Activated CD4-positive, alpha-beta T cell treated with anti-CD3 and anti-CD28 coated beads for 48 hours (primary cell): ENCODE data around the gene IMMP2L.
"Not testable (repeated sequence)": the region's sequence is repeated elsewhere in the genome, so short reads cannot be mapped to it uniquely, and the experiment has no call there.

Experiments
- DNase-seq: peaks from one replicate; pipeline ENCODE4 v3.0.0-alpha.2; 2020

Gene IMMP2L

DNA sequence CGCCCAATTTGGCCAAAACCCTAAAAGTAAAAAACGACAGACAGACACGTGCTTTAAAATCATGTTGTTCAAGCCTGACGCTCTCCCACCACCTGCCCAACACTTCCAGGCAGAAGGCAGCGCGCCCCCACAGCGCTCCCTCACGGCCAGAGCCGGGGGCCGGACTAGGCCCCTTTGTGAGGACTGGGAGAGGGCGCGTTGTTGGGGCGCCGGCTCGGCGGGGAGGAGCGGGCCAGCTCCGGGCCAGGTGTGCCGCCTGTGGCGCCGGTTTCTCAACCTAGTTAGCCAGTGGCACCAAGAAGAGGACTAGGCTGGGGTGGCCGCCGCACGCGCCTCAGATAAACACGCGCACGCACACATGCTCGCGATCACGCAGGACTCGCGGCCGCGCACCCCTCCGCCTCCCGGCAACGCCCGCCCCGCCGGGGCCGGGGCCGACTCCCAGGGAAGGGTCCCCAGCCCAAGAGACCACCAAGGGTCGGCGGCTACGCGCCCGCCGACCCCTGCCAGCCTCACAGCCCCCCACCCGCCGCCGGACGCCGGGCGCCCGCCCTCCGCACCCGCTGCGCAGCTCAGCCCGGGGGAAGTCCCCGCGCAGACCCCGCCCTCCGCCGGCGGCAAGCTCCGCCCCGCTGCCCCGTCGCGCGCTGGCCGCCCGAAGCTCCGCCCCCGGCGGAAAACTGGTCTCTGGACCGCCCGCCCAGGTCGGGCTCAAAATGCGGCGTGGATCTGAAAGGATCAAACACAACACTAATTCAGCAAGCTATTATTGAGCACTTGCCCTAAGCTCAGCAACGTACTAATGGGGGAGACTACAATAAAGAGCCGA lies at the start of gene IMMP2L:
IMMP2L (minus strand) TSS at position 589 of the 829 bp plus-strand sequence.
- DNase-seq = peak; percentile 93

DNA sequence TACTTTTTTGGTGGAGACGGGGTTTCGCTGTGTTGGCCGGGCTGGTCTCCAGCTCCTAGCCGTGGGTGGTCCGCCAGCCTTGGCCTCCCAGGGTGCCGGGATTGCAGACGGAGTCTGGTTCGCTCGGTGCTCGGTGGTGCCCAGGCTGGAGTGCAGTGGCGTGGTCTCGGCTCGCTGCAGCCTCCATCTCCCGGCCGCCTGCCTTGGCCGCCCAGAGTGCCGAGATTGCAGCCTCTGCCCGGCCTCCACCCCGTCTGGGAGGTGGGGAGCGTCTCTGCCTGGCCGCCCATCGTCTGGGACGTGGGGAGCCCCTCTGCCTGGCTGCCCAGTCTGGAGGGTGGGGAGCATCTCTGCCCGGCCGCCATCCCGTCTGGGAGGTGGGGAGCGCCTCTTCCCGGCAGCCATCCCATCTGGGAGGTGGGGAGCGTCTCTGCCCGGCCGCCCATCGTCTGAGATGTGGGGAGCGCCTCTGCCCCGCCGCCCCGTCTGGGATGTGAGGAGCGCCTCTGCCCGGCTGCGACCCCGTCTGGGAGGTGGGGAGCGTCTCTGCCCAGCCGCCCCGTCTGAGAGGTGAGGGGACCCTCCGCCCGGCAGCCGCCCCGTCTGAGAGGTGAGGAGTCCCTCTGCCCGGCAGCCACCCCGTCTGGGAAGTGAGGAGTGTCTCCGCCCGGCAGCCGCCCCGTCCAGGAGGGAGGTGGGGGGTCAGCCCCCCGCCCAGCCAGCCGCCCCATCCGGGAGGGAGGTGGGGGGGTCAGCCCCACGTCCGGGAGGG lies 47.4 kb upstream of the IMMP2L start:
- not testable (repeated sequence) for DNase-seq

DNA sequence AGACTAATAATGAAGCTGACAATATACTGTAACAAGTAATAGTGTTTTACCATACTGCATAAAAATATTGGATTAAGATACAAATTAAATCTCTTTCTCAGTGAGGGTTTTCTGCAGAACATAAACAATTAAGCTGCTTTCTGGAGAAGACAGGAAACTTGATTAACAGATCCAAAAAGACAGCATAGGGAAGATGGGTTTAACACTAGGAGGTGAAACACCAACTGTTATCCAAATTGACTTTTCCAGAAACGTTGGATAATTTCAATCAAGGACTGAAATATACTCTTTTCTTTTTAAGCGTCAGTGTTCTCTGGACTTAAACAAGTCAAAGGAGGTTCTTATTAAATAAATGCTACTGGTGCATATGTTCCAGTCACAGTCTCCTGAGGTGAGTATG lies 45.3 kb upstream of the IMMP2L start:
- DNase-seq = no peak

DNA sequence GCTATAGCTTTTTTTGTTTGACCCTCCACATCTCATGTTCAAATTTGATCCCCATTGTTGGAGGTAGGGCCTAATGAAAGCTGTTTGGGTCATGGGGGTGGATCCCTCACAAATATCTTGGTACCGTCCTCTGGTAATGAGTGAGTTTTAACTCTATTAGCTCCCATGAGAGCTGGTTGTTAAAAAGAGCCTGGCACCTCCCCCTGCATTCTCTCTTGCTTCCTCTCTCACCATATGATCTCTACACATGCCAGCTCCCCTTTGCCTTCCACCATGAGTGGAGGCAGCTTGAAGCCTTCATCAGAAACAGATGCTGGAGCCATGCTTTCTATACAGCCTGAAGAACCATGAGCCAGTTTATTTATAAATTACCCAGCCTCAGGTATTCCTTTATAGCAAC lies 43.0 kb upstream of the IMMP2L start:
- DNase-seq = no peak

DNA sequence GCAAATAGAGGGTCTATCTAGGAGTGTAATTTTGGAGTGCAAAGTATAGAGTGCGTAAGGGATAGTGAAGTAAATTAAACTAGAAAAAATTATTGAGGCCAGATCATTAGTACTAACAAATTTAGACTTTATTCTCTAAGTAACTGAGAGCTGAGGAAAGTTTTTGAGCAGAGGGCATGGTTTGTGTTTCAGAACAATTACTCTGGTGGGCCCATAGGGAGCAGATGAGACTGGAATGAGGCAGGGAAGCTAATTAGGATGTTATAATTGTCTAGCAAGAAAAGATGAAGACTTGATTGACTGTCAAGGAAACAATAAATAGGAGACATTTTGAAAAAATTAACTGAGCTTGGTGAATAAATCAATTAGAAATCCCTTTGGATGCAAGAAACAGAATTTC lies 37.8 kb upstream of the IMMP2L start:
- no peak for DNase-seq

DNA sequence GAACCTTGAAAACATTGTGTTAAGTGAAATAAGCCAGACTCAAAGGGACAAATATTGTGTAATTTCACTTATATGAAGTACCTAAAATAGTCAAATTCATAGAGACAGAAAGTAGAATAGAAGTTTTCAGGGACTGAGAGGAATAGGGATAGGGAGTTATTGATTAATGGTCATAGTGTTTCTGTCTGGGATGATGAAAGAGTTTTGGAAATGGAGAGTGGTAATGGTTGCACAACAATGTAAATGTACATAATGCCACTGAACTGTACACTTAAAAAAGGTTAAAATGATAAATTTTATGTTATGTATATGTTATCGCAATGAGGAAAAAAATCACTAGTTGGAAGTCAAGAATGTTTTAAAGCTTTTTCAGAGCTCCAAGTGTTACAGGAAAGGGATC lies 33.5 kb upstream of the IMMP2L start:
- no peak for DNase-seq

DNA sequence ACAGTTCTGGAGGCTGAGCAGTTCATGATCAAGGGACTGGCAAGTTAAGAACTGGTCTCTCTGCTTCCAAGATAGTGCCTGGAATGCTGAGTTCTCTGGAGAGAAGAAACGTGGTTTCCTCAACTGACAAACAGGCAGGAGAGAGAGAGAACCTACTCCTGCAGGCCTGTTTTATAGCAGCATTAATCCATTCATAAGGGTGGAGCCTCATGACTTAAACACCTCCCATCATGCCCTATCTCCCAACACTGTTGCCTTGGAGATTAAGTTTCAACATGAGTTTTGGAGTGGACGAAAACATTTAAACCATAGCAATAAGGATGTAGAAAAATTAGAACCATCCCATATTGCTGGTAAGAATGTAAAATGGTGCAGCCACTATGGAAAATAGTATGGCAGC lies 32.3 kb upstream of the IMMP2L start:
- no peak for DNase-seq

DNA sequence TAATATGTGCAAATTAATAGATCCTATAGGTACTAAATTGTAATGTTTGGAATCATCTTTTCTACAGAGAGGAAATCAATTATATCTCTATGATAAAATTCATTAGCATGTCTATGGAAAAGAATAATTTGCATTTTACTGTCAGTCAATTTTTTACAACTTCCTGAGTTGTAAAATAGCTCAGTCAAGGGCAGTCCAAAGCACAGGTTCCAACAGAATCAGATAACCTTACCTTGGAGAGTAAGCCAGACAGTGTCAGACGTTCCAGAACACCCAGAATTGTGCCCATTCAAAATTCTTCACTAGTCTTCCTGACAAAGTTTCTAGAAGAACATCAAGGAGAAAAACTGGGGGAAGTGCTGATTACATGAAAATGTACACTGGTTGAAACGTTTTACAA lies 31.1 kb upstream of the IMMP2L start:
- no peak for DNase-seq

DNA sequence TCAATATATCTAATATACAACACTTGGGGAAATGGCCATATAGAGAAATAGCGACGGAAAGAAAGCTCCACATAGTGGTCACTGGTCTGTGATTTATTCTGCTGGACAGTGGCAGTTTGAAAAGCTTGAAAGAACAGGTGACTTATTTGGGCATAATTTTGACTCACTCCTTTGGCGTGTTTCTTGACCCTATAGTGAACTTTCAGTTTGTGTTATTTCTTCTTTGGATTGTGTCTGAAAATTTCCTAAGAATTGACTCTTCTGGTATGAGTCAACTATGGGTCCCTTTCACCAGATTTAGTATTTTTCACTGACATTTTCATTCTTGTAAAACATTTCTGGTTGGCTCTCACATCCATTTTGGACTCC lies 25.8 kb upstream of the IMMP2L start:
- no peak for DNase-seq

DNA sequence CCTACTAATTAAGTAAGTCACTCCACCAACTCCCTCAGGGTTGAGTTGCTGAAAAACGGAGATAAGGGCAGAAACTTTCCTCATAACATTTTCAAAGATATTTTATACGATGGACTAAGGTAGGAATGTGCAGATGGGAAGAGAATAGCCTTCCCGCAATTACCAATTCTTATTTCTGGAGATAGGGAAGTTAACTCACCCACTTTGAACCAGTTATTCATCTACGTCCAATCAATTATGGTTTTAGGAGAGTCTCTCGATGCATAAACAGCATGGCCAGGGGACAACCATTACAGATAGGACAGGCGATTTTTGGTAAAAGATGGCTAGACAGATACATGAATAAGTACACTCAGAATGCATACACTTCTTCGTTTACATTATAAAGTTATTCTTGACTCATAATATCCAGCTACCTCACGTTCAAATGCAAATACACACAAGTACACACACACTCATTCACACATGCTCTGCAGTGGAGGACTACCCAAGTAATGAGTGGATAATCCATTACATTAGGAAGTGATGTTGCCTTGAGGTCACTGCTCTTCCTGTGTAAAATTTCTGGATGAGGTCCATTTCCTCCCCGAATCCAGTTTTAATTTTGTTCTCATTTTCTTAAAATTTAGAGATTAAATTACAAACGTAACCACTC lies 25.2 kb upstream of the IMMP2L start:
- DNase-seq = no peak

DNA sequence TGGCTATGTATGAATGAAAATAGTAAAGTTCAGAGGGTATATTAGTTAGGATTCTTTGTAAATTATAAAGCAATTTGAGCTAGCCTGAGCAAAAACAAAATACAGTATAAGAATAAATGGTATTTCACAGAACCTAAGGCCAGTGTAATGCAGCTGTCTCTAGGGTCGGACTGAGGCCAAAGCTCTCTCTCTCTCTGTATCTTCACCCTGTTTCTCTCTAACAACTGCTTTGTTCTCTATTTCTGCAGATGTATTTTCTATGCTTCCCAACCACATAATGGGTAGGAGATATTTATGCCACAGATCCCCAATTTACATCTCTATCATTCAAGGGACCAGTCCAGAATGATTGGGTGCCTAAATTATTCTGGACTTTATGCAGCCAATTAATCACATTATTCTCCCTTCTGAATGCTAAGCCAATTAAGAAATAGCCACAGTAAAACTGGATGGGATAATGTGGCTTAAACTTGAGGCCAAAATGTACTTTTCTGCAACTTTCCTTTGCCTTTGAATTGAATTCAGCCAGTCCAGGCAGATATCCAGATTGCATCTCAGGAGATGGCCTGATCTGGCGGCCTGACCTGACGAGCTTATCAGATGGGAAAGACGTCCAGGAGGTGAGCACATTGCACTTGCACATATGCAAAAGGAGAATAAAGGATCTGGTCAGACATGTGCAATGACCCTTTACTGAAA lies 24.6 kb upstream of the IMMP2L start:
- DNase-seq = no peak

DNA sequence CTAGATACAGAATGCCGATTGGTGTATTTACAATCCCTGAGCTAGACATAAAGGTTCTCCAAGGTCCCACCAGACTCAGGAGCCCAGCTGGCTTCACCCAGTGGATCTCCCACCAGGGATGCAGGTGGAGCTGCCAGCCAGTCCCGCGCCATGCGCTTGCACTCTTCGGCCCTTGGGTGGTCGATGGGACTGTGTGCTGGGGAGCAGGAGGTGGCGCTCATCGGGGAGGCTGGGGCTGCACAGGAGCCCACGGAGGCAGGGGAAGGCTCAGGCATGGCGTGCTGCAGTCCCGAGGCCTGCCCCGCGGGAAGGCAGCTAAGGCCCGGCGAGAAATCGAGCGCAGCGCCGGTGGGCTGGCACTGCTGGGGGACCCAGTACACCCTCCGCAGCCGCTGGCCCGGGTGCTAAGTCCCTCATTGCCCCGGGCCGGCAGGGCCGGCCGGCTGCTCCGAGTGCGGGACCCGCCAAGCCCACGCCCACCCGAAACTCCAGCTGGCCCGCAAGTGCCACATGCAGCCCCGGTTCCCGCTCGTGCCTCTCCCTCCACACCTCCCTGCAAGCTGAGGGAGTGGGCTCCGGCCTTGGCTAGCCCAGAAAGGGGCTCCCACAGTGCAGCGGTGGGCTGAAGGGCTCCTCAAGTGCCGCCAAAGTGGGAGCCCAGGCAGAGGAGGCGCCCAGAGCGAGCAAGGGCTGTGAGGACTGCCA lies 19.6 kb upstream of the IMMP2L start:
- not testable (repeated sequence) for DNase-seq

DNA sequence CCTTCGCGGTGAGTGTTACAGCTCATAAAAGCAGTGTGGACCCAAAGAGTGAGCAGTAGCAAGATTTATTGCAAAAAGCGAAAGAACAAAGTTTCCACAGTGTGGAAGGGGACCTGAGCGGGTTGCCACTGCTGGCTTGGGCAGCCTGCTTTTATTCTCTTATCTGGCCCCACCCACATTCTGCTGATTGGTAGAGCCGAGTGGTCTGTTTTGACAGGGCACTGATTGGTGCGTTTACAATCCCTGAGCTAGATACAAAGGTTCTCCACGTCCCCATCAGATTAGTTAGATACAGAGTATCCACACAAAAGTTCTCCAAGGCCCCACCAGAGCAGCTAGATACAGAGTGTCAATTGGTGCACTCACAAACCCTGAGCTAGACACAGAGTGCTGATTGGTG lies 18.9 kb upstream of the IMMP2L start:
- not testable (repeated sequence) for DNase-seq

DNA sequence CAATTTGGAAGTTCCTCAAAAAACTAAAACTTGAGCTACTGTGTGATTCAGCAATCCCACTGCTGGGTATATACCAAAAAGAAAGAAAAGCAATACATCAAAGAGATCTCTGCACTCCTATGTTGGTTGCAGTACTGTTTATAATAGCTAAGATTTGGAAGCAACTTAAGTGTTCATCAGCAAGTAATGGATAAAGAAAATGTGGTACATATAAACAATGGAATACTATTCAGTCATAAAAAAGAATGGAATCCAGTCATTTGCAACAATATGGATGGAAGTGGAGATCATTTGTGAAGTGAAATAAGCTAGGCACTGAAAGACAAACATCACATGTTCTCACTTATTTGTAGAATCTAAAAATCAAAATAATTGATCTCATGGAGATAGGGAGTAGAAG lies 16.5 kb upstream of the IMMP2L start:
- DNase-seq = no peak

DNA sequence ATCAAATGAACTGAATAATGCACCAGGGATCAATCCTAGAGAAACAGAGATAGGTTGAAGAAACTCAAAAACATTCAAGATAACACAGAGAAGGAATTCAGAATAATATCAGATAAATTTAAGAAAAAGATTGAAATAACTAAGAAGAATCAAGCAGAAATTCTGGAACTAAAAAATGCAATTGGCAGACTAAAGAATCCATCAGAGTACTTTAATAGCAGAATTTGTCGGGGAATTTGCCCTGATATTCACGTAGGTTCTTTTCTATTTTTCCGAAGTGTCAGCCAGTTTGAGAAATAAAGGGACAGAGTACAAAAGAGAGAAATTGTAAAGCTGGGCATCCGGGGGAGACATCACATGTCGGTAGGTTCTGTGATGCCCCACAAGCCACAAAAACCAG lies 9.4 kb upstream of the IMMP2L start:
- DNase-seq = no peak

DNA sequence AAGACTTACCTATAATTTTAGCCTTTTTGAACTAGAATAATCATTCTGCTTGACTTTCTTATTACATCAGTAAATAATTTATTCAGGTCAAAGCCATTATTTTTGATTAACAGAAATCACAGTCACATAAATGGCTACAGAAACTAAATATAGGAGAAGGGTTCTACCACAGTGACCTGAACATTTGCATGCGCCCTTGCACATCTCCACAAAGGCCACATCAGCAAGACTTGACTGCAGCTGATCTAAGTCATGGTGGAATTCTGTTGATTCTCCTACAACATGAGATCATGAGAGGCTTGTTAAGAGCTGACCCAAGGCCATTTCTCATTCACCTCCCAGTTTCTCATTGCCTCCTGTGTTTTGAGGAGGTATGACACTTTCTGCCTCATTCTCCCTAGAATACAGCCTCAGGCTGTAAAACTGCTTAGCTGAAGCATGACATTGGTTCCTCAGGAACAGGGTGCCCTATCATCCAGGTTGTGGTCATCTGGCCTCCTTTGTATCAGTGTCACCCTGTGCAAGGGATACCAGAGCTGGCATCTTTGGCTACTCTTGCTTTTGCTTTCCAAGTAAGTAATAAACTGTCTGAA lies 6.7 kb upstream of the IMMP2L start:
- no peak for DNase-seq

DNA sequence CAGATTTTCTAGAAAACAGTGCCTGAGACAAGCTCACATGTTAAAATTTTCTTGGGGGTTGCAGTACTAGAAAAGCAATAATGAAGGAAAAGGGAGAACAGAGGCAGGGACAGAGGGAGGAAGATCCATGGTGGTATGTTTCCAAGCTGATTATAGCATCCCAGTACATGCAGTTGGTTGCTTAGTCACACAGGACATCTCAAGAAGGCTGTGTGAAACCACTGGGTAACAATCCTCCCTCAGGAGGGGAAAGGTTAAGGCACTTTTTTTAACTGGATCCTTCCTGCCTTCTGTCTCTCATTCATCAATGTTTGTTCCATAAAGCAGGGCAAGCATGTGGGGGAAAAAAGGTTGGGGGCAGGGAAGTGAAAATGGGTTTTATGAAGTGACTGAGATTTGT lies 6.1 kb upstream of the IMMP2L start:
- DNase-seq = no peak

DNA sequence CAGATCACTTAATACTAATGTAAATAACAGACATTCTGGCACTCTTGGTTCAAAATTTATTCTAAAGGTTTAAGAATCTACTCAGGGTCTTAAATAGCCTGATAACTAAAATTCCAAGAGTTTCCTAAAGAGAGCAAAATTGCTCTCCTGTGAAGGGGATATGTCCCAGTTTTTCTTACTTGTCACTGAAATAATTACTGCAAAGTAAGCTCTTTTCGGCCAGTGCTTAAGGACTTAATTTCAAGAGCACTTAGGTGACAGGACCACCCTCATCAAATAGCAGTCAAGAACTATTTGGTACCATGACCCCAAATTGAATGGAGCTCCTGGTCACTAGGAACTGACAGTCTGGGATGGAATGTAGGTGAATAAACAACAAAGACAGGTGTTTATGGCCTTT lies 1.8 kb upstream of the IMMP2L start:
- no peak for DNase-seq

DNA sequence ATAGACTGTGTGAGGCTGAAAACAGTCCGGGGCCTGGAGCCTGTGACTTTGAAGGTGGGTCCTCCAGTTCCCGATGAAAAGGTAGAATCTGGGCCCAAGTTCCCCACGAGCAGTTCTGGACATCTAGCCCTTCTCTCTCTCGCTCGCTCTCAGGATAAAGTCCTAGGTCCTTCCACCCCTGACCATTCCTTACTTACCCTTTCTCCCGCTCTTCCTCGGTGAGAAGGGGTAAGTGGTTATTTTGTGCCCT lies 713 bp downstream of the IMMP2L start:
- DNase-seq = peak; percentile 9

DNA sequence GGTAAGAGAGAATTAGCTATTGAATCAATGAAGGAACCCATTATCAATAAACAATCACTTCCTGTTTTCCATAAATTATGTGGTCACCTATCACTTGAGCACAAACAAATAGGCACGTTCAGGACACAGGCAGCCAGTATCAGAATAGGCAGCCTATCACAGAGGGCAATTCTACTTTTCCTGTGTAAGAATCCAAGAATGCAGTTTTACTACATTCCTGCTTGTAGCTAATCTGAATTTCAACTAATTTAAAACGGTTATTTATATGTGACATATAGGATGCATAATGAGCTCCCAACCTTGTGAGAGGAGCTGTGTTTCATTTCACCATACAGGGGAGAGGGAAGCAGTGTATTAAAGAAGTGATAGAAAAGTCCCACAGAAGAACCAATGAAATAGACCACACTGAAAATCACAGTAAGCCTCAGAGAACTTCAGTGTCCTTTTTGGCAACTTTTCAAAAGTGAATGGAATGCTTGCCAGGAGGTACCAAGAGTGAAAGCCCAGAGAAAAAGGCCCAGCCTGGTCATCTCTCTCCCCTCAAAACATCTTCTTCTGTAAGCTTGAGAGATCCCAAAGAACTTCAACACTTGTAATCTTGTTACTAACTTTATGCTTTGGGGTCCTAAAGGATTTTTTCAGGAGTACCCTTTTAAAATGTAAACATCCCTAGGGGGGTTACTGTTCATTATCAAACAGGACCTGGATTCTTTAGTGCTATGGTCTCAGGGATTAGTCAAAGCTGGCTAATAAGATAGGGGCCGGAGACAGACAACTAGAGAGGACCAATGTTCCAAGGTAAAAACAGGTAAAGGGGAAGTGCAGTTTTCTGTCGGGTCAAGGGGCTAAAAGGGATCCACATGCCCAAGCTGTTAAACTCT lies 1.3 kb downstream of the IMMP2L start:
- no peak for DNase-seq

DNA sequence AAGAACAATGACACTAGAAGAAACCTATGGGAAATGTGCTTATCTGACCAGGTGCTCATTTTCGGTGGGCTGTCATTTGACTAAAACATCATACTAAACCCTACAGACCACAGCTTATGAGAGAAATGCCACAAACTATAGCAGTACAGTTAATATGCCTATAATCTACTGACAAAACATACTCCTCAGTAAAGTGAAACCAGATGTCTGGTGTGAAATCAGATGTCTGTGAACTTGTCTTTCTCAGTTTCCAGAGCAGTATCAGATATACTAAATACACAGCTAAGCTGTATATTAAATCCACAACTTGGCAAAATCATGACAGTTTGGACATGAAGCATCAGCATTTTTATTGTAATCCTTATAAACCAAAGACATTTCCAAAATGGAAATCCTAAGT lies 3.3 kb downstream of the IMMP2L start:
- no peak for DNase-seq

DNA sequence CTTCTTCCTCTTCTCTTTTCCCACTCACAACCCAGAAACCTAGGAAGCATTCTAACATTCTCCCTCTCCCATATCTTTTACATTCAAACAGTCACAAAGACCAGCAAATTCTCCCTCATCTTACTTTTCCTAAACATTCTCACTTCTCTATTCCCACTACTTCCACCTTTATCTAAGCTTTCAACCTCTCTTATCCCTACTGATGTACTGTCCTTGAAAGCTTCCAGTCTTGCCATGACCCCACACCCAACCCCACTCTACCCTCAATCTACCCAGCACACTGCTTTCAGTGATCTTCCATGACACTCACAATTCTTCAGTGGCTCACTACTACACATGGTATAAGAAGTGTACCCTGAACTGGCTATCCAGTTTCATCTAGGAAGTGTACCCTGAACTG lies 5.3 kb downstream of the IMMP2L start:
- no peak for DNase-seq
